Thoracic aorta (tissue), 2 donors: ENCODE measurements around the gene KIF23. TPM values are rescaled to one million over a fixed set of nuclear protein-coding genes. Genes with fewer than 3 reads are reported as not detected.

ENCODE experiments used
- ATAC-seq: fragments of 150-250 bp; one replicate; pipeline ENCODE4 v1.8.0; 2017; ENCODE audit warnings: low read depth; ENCODE audit not compliant: insufficient number of reproducible peaks, low FRiP score
- DNase-seq: peaks from one replicate; pipeline ENCODE4 v3.0.0-alpha.2; 2020; ENCODE audit warnings: low spot score
- H3K27ac ChIP-seq, 2 donors: fragments of 200-600 bp; sonication (generic); 1 replicate in 1 of 2; 2 replicates in 1 of 2; pipeline ENCODE4 v1.5.1; 2016; ENCODE audit warnings: mild to moderate bottlenecking in 2 of 2, moderate library complexity in 2 of 2
- H3K27me3 ChIP-seq: fragments of 200-600 bp; sonication (generic); replicated peaks from 2 replicates; pipeline ENCODE4 v1.6.0; 2016; ENCODE audit warnings: mild to moderate bottlenecking; ENCODE audit not compliant: insufficient read depth
- H3K36me3 ChIP-seq: fragments of 200-600 bp; sonication (generic); one replicate; pipeline ENCODE4 v1.5.1; 2016
- H3K4me1 ChIP-seq, 2 donors: fragments of 200-600 bp; sonication (generic); 1 replicate in 1 of 2; 2 replicates in 1 of 2; pipeline versions ENCODE4 v1.5.1 to v1.6.0; 2016; ENCODE audit warnings: low read depth in 2 of 2, mild to moderate bottlenecking in 1 of 2; ENCODE audit not compliant: control insufficient read depth in 1 of 2
- H3K4me3 ChIP-seq: fragments of 200-600 bp; sonication (generic); 2 replicates; pipeline ENCODE4 v1.5.1; 2016; ENCODE audit warnings: mild to moderate bottlenecking
- H3K9me3 ChIP-seq: fragments of 200-600 bp; sonication (generic); 2 replicates; pipeline ENCODE4 v1.5.1; 2016
- CTCF ChIP-seq: fragments of 200-600 bp; sonication (generic); IDR thresholded peaks from one replicate; pipeline ENCODE4 v1.5.1; 2019; ENCODE audit warnings: antibody characterized with exemption
- total RNA-seq, 2 donors: library from RNA; depleted of rRNA; stranded (reverse); fragments of >200 nt; gene quantifications; one replicate each; pipeline versions ENCODE4 v1.1.0 to v1.2.3, GENCODE V29; 2016

The KIF23 gene
- total RNA-seq, 2 donors from 2014 or later, result 9.8 to 20.6 TPM

GRCh38 chr15:69480932-69481331, 66.8 kb downstream of the KIF23 start:
- TF ChIP-seq CTCF, result no peak

GRCh38 chr15:69482686-69483256, 68.6 kb downstream of the KIF23 start:
- Histone ChIP-seq H3K27me3 (no peaks in the 10 kb centered on the region), H3K4me1 (no peaks in the 10 kb centered on the region), H3K4me3 (no peak overlapping the region), H3K9me3 (no peaks in the 10 kb centered on the region), H3K36me3 (no peaks in the 10 kb centered on the region), H3K27ac (no peak overlapping the region)
- ATAC-seq (no peak), DNase-seq (no peak)
- TF ChIP-seq CTCF, result no peak

More at GRCh38 chr15:69480932-69481331, 66.8 kb downstream of the KIF23 start:
- Histone ChIP-seq H3K9me3 (no peaks in the 10 kb centered on the region), H3K36me3 (no peaks in the 10 kb centered on the region), H3K27me3 (no peaks in the 10 kb centered on the region), H3K27ac (no peak overlapping the region), H3K4me1 (no peaks in the 10 kb centered on the region), H3K4me3 (no peak overlapping the region)
- DNase-seq (no peak), ATAC-seq (no peak)

- Histone ChIP-seq H3K9me3 (no peaks in the 10 kb centered on the region), H3K36me3 (no peaks in the 10 kb centered on the region), H3K27ac (no peak overlapping the region), H3K4me1 (no peaks in the 10 kb centered on the region), H3K4me3 (no peak overlapping the region), H3K27me3 (no peaks in the 10 kb centered on the region)
- no peak for DNase-seq
- TF ChIP-seq CTCF, result no peak
- ATAC-seq, result no peak
Measured at GRCh38 chr15:69484837-69485236, 70.7 kb downstream of the KIF23 start.

GRCh38 chr15:69486481-69487110, 72.4 kb downstream of the KIF23 start:
- H3K9me3 ChIP-seq, result no peaks in the 10 kb centered on the region
- no peaks in the 10 kb centered on the region for H3K4me1 ChIP-seq
- no peaks in the 10 kb centered on the region for H3K27me3 ChIP-seq
- H3K4me3 ChIP-seq, result no peak overlapping the region
- no peak overlapping the region for H3K27ac ChIP-seq
- TF ChIP-seq CTCF, result no peak
- no peak for ATAC-seq
- no peak for DNase-seq
- H3K36me3 ChIP-seq, result no peaks in the 10 kb centered on the region

- Histone ChIP-seq H3K27ac (no peak overlapping the region), H3K36me3 (no peaks in the 10 kb centered on the region), H3K4me3 (no peak overlapping the region), H3K4me1 (no peaks in the 10 kb centered on the region), H3K9me3 (no peaks in the 10 kb centered on the region), H3K27me3 (no peaks in the 10 kb centered on the region)
- TF ChIP-seq CTCF, result no peak
- DNase-seq (no peak), ATAC-seq (no peak)
Measured at GRCh38 chr15:69489073-69489571, 75.0 kb downstream of the KIF23 start.
